ENCODE data around the gene CERK. TPM values are rescaled to one million over a fixed set of nuclear protein-coding genes. Genes with fewer than 3 reads are reported as not detected.
A peak's percentile ranks its signal among the peaks of the same experiment; 100 is the strongest.

The CERK gene
- total and polyA plus RNA-seq, 2 of the 13 experiments (the other 11 are each of a cell fraction or from before 2014, with no cell fraction given) = 40.3 to 41.9 TPM

DNA sequence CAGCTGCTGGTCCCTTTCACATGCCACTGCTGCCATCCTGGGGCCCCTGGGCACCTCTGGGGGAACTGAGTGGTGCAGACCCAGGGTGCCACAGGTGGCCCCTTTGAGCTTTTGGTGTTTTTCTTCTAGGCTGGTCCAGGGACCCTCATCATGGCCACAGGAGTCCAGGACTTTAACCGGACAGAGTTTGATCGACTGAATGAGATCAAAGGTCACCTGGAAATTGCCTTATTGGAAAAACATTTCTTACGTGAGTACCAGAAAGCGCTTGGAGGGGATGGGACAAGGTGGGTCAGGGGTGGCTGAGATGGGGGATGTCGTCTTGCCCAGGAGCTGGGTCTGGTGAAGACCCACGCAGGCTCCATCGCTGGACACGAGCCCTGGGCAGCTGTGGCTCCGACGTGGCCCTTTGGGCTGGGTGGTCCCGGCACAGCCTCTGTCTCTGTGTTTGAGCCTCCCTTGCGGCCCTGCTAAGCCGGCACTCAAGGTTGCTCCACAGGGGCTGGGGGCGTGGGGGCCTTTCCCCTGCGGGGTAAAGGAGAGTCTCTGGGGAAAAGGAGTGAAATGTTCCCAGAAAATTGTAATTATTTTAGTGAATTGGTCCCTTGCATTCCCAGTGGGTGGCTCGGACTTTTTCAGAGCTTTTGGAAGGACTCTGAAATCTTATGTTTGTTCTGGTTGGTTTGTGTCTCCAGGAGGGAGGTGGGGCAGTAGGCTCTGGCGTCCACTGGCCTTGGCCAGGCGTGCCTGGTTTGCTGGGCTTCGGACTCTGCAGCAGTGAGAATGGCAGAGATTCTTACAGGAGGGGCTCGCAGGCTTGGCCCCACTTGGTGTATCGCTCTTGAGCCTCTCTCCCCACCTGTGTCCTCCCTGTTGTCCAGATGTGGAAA lies 100.1 kb downstream of the CERK start:
- ChIA-PET CTCF (ENCODE audit: low intra/inter-chr PET ratio, low total read pairs) (no interaction called here), POLR2A (no interaction called here)
- H3K4me3 ChIP-seq (replicated peaks in 1 of 3; ENCODE audit: insufficient read depth in 1 of 3, low read depth in 2 of 3, low read length in 3 of 3) = peak overlapping the region in 1 of 3 experiments; percentile 31; a peak in 1 of 6 replicates
- no peaks in the 10 kb centered on the region for H3K9me3 ChIP-seq (ENCODE audit: low read length)
- H3K27me3 ChIP-seq (ENCODE audit: control insufficient read depth in 1 of 2, insufficient read depth in 2 of 2, low read length in 2 of 2) = no peaks in the 10 kb centered on the region
- peak overlapping the region; percentile 86 for H3K27ac ChIP-seq (ENCODE audit: extremely low read length, insufficient read depth, low read length)
- BruUV-seq (replicated peaks) = no TSS peak
- peak overlapping the region; percentile 68 for H3K4me2 ChIP-seq (ENCODE audit: low read depth, low read length)
- DNase-seq (ENCODE audit: low spot score) (no peak), FAIRE-seq (no peak), ATAC-seq (peak; percentile 58)
- H3K36me3 ChIP-seq (replicated peaks in 1 of 2; ENCODE audit: control insufficient read depth in 1 of 2, insufficient read depth in 2 of 2, low read length in 2 of 2) = no peaks in the 10 kb centered on the region
- no peaks in the 10 kb centered on the region for H4K20me1 ChIP-seq (ENCODE audit: insufficient read depth, low read length)
- no peaks in the 10 kb centered on the region for H3K79me2 ChIP-seq (ENCODE audit: insufficient read depth, low read length)
- peaks cover 59% of the 10 kb centered on the region for H3K4me1 ChIP-seq (ENCODE audit: insufficient read depth, low read length)
- no peak overlapping the region for H2AFZ ChIP-seq (ENCODE audit: low read length)
- 59% methylated on average over 14 of the region's 21 CpGs for WGBS (ENCODE audit: low lambda C conversion rate)
- in situ Hi-C loops (cut with HindIII; ENCODE audit: extremely low pct_ligation_motif_present, low pct_unique_long_range_greater_than_20kb) = no loop called here
- intact Hi-C loops (cut with micrococcal nuclease; ENCODE audit: unreplicated experiment) = loop anchor here (5.0 kb wide), 1 partner anchor 76 kb away; no protein-coding TSS in a partner anchor
- H3K9ac ChIP-seq (ENCODE audit: insufficient read depth, low read depth, low read length) = peak overlapping the region; percentile 42
- TF ChIP-seq ZNF780A (CRISPR knock-in tag; IDR thresholded peaks at IDR 0.05) = no peak
- no peak for TF ChIP-seq ZNF839 (CRISPR knock-in tag; IDR thresholded peaks at IDR 0.05; ENCODE audit: borderline replicate concordance)
- TF ChIP-seq, protein P1, sequence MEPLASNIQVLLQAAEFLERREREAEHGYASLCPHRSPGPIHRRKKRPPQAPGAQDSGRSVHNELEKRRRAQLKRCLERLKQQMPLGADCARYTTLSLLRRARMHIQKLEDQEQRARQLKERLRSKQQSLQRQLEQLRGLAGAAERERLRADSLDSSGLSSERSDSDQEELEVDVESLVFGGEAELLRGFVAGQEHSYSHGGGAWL (CRISPR knock-in tag; IDR thresholded peaks at IDR 0.05) = no peak
- no peak for TF ChIP-seq BRCA1 (CRISPR knock-in tag; IDR thresholded peaks at IDR 0.05)
- peak; percentile 81; the same call in 1 of the 2 replicates for TF ChIP-seq GFI1 (CRISPR knock-in tag; IDR thresholded peaks at IDR 0.05; ENCODE audit: borderline replicate concordance)
- no peak for TF ChIP-seq CREB1 (IDR thresholded peaks at IDR 0.05)
- TF ChIP-seq CREB1 (CRISPR knock-in tag; IDR thresholded peaks at IDR 0.05) = no peak
- no peak for TF ChIP-seq SOX5 (CRISPR knock-in tag; IDR thresholded peaks at IDR 0.05; ENCODE audit: borderline replicate concordance)
- TF ChIP-seq GATA4 (IDR thresholded peaks at IDR 0.05; ENCODE audit: borderline replicate concordance, low read depth) = no peak
- TF ChIP-seq, protein P2, sequence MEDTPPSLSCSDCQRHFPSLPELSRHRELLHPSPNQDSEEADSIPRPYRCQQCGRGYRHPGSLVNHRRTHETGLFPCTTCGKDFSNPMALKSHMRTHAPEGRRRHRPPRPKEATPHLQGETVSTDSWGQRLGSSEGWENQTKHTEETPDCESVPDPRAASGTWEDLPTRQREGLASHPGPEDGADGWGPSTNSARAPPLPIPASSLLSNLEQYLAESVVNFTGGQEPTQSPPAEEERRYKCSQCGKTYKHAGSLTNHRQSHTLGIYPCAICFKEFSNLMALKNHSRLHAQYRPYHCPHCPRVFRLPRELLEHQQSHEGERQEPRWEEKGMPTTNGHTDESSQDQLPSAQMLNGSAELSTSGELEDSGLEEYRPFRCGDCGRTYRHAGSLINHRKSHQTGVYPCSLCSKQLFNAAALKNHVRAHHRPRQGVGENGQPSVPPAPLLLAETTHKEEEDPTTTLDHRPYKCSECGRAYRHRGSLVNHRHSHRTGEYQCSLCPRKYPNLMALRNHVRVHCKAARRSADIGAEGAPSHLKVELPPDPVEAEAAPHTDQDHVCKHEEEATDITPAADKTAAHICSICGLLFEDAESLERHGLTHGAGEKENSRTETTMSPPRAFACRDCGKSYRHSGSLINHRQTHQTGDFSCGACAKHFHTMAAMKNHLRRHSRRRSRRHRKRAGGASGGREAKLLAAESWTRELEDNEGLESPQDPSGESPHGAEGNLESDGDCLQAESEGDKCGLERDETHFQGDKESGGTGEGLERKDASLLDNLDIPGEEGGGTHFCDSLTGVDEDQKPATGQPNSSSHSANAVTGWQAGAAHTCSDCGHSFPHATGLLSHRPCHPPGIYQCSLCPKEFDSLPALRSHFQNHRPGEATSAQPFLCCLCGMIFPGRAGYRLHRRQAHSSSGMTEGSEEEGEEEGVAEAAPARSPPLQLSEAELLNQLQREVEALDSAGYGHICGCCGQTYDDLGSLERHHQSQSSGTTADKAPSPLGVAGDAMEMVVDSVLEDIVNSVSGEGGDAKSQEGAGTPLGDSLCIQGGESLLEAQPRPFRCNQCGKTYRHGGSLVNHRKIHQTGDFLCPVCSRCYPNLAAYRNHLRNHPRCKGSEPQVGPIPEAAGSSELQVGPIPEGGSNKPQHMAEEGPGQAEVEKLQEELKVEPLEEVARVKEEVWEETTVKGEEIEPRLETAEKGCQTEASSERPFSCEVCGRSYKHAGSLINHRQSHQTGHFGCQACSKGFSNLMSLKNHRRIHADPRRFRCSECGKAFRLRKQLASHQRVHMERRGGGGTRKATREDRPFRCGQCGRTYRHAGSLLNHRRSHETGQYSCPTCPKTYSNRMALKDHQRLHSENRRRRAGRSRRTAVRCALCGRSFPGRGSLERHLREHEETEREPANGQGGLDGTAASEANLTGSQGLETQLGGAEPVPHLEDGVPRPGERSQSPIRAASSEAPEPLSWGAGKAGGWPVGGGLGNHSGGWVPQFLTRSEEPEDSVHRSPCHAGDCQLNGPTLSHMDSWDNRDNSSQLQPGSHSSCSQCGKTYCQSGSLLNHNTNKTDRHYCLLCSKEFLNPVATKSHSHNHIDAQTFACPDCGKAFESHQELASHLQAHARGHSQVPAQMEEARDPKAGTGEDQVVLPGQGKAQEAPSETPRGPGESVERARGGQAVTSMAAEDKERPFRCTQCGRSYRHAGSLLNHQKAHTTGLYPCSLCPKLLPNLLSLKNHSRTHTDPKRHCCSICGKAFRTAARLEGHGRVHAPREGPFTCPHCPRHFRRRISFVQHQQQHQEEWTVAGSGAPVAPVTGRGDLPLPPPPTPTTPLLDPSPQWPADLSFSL (CRISPR knock-in tag; IDR thresholded peaks at IDR 0.05) = no peak
- no peak for TF ChIP-seq ZKSCAN5 (CRISPR knock-in tag; IDR thresholded peaks at IDR 0.05)
- no peak for TF ChIP-seq ZZZ3 (CRISPR knock-in tag; IDR thresholded peaks at IDR 0.05; ENCODE audit: borderline replicate concordance)
- 0 out of 2 replicates have a peak, but pooled peaks have one; percentile 4 for TF ChIP-seq CREM (IDR thresholded peaks at IDR 0.05)
- no peak for TF ChIP-seq CREM (CRISPR knock-in tag; IDR thresholded peaks at IDR 0.05)
- TF ChIP-seq, protein P3, sequence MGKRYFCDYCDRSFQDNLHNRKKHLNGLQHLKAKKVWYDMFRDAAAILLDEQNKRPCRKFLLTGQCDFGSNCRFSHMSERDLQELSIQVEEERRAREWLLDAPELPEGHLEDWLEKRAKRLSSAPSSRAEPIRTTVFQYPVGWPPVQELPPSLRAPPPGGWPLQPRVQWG (CRISPR knock-in tag; IDR thresholded peaks at IDR 0.05; ENCODE audit: borderline replicate concordance, low read depth) = no peak
- TF ChIP-seq, protein P4, sequence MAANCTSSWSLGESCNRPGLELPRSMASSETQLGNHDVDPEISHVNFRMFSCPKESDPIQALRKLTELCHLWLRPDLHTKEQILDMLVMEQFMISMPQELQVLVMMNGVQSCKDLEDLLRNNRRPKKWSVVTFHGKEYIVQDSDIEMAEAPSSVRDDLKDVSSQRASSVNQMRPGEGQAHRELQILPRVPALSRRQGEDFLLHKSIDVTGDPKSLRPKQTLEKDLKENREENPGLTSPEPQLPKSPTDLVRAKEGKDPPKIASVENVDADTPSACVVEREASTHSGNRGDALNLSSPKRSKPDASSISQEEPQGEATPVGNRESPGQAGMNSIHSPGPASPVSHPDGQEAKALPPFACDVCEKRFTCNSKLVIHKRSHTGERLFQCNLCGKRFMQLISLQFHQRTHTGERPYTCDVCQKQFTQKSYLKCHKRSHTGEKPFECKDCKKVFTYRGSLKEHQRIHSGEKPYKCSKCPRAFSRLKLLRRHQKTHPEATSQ (CRISPR knock-in tag; IDR thresholded peaks at IDR 0.05; ENCODE audit: borderline replicate concordance) = no peak

Data from HepG2 (cell line).